Stimulated activated CD4-positive, alpha-beta T cell treated with anti-CD3 and anti-CD28 coated beads, Interleukin-1b, Interleukin-23, amount 100 ng/mL, for 24 hours (primary cell): ENCODE measurements around the gene HABP2.

Experiments used
- DNase-seq, 4 experiments: peaks; one replicate each; pipeline ENCODE4 v3.0.0-alpha.2; 2020; ENCODE audit warnings: low read depth in 4 of 4, low spot score in 1 of 4

Gene HABP2

GRCh38 chr10:113552701-113553100 is at the start of gene HABP2:
TSS of gene HABP2 (plus strand) at chr10:113553053. CDS start at chr10:113553122, 69 bp downstream.
- DNase-seq, result no peak

- DNase-seq, result no peak
Measured at GRCh38 chr10:113503930-113504329, 48.9 kb upstream of the HABP2 start.

- no peak for DNase-seq
Measured at GRCh38 chr10:113504423-113504822, 48.4 kb upstream of the HABP2 start.

GRCh38 chr10:113506476-113506875 is 46.4 kb upstream of the HABP2 start:
- DNase-seq, result no peak

GRCh38 chr10:113511419-113511818 is 41.4 kb upstream of the HABP2 start:
- no peak for DNase-seq

- no peak for DNase-seq
Measured at GRCh38 chr10:113515161-113515560, 37.7 kb upstream of the HABP2 start.

GRCh38 chr10:113515601-113516000 is 37.3 kb upstream of the HABP2 start:
- no peak for DNase-seq

GRCh38 chr10:113516061-113516460 is 36.8 kb upstream of the HABP2 start:
- DNase-seq, result no peak

GRCh38 chr10:113517165-113517900 is 35.5 kb upstream of the HABP2 start:
- DNase-seq, result no peak

GRCh38 chr10:113517901-113518260 is 35.0 kb upstream of the HABP2 start:
- DNase-seq, result no peak

GRCh38 chr10:113518415-113518814 is 34.4 kb upstream of the HABP2 start:
- no peak for DNase-seq

- no peak for DNase-seq
Measured at GRCh38 chr10:113518816-113519591, 33.8 kb upstream of the HABP2 start.

- no peak for DNase-seq
Measured at GRCh38 chr10:113519681-113520115, 33.2 kb upstream of the HABP2 start.

- DNase-seq, result no peak
Measured at GRCh38 chr10:113520261-113520660, 32.6 kb upstream of the HABP2 start.

- no peak for DNase-seq
Measured at GRCh38 chr10:113520690-113521474, 32.0 kb upstream of the HABP2 start.

GRCh38 chr10:113521475-113521795 is 31.4 kb upstream of the HABP2 start:
- DNase-seq, result no peak

- DNase-seq, result no peak
Measured at GRCh38 chr10:113522460-113522859, 30.4 kb upstream of the HABP2 start.

- no peak for DNase-seq
Measured at GRCh38 chr10:113523071-113523470, 29.8 kb upstream of the HABP2 start.

- no peak for DNase-seq
Measured at GRCh38 chr10:113523628-113524027, 29.2 kb upstream of the HABP2 start.

GRCh38 chr10:113524120-113524519 is 28.7 kb upstream of the HABP2 start:
- no peak for DNase-seq

- no peak for DNase-seq
Measured at GRCh38 chr10:113524539-113525490, 28.0 kb upstream of the HABP2 start.
